NCI-H2107 treated with DMSO at 0.1 percent for 48 hours (cell line): ENCODE data around the gene WNT3A.
"Not testable (repeated sequence)": the region's sequence is repeated elsewhere in the genome, so short reads cannot be mapped to it uniquely, and the experiment has no call there.

Source experiments
- DNase-seq: peaks from one replicate; lab custom pipeline; 2025; ENCODE audit not compliant: unreplicated experiment; lab: John Stamatoyannopoulos, UW

The WNT3A gene

GRCh38 chr1:228006786-228007048, at the start of gene WNT3A:
WNT3A (plus strand) TSS chr1:228006998; CDS start chr1:228007129, 131 bp downstream.
- DNase-seq = no peak

GRCh38 chr1:227958617-227959324, 48.0 kb upstream of the WNT3A start:
- no peak for DNase-seq

- no peak for DNase-seq
Observed at GRCh38 chr1:227959325-227959860, 47.4 kb upstream of the WNT3A start.

GRCh38 chr1:227961651-227962466, 44.9 kb upstream of the WNT3A start:
- DNase-seq = no peak

- DNase-seq = not testable (repeated sequence)
Observed at GRCh38 chr1:227966733-227967132, 40.1 kb upstream of the WNT3A start.

- DNase-seq = not testable (repeated sequence)
Observed at GRCh38 chr1:227967815-227968214, 39.0 kb upstream of the WNT3A start.

- DNase-seq = not testable (repeated sequence)
Observed at GRCh38 chr1:227970076-227970995, 36.5 kb upstream of the WNT3A start.

- DNase-seq = not testable (repeated sequence)
Observed at GRCh38 chr1:227971216-227971615, 35.6 kb upstream of the WNT3A start.

- DNase-seq = not testable (repeated sequence)
Observed at GRCh38 chr1:227971643-227972282, 35.0 kb upstream of the WNT3A start.

- not testable (repeated sequence) for DNase-seq
Observed at GRCh38 chr1:227972283-227972679, 34.5 kb upstream of the WNT3A start.

- not testable (repeated sequence) for DNase-seq
Observed at GRCh38 chr1:227972843-227973374, 33.9 kb upstream of the WNT3A start.

- DNase-seq = not testable (repeated sequence)
Observed at GRCh38 chr1:227973724-227974288, 33.0 kb upstream of the WNT3A start.

GRCh38 chr1:227975583-227976283, 31.1 kb upstream of the WNT3A start:
- DNase-seq = not testable (repeated sequence)

- no peak for DNase-seq
Observed at GRCh38 chr1:227987181-227987580, 19.6 kb upstream of the WNT3A start.

GRCh38 chr1:227994632-227995300, 12.0 kb upstream of the WNT3A start:
- DNase-seq = no peak

- no peak for DNase-seq
Observed at GRCh38 chr1:227996187-227996950, 10.4 kb upstream of the WNT3A start.

GRCh38 chr1:227998374-227999055, 8.3 kb upstream of the WNT3A start:
- DNase-seq = no peak
